ENCODE data around the gene ANKHD1.

DNA sequence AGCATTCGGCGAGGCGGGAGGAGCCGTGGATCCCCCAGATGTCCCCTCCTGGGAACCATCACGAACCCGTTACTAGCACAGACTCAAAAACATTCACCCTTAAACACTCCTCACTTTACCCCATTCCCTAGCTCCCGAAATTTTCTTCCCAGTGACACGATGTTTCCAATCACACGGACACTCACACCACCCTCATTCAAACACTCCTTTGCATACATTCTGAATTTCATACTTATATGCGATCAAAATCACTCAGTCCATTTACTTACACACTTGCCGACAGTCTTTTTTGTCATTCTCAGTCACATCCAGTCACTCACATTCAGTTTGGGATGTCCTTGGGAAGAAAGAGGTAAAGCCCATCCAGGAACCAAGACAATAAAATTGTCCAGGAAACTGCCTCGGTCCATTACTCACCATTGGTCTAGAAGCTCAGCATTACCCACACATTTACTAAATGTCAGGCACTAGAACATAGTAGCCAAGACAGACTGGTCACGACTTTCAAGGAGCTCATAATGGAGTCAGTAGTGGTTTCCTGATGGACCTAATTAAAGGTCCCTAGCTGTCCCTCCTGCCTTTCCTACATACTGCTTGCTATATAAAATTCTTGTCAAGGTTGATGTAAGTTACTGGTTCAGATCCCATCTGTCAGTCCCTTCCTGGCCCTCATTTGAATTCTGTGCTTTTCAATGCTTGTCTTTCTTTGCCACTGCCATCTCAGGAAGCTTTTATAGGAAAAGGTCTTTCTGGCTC is 163.6 kb downstream of the ANKHD1 start:
- TF ChIP-seq, protein P1, sequence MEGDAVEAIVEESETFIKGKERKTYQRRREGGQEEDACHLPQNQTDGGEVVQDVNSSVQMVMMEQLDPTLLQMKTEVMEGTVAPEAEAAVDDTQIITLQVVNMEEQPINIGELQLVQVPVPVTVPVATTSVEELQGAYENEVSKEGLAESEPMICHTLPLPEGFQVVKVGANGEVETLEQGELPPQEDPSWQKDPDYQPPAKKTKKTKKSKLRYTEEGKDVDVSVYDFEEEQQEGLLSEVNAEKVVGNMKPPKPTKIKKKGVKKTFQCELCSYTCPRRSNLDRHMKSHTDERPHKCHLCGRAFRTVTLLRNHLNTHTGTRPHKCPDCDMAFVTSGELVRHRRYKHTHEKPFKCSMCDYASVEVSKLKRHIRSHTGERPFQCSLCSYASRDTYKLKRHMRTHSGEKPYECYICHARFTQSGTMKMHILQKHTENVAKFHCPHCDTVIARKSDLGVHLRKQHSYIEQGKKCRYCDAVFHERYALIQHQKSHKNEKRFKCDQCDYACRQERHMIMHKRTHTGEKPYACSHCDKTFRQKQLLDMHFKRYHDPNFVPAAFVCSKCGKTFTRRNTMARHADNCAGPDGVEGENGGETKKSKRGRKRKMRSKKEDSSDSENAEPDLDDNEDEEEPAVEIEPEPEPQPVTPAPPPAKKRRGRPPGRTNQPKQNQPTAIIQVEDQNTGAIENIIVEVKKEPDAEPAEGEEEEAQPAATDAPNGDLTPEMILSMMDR (IDR thresholded peaks at IDR 0.05): no peak
- TF ChIP-seq POLR2A (IDR thresholded peaks at IDR 0.05) (no peak), POLR2AphosphoS5 (IDR thresholded peaks at IDR 0.05) (no peak)

All from transverse colon (tissue), 4 donors.